Trophoblast cell (in vitro differentiated cells and primary cell): ENCODE results near the gene TMC4.

Source experiments
- DNase-seq, 2 donors: peaks; one replicate each; pipeline ENCODE4 v3.0.0-alpha.2; 2016
- H2AFZ ChIP-seq: 2 replicates; pipeline ENCODE4 v1.6.1; 2013; ENCODE audit warnings: low read length, moderate library complexity, mild to moderate bottlenecking; ENCODE audit not compliant: insufficient read depth, poor library complexity
- H2AK5ac ChIP-seq: 2 replicates; pipeline ENCODE4 v1.6.1; 2013; ENCODE audit warnings: mild to moderate bottlenecking, low read length
- H2BK120ac ChIP-seq: 2 replicates; pipeline ENCODE4 v1.6.1; 2013; ENCODE audit warnings: low read length, mild to moderate bottlenecking, moderate library complexity; ENCODE audit not compliant: insufficient read depth, poor library complexity
- H2BK12ac ChIP-seq: 2 replicates; pipeline ENCODE4 v1.6.1; 2013; ENCODE audit warnings: mild to moderate bottlenecking, low read length, moderate library complexity
- H2BK5ac ChIP-seq: 2 replicates; pipeline ENCODE4 v1.6.1; 2013; ENCODE audit warnings: low read length, low read depth, moderate library complexity, mild to moderate bottlenecking; ENCODE audit not compliant: poor library complexity
- H3K14ac ChIP-seq: 2 replicates; pipeline ENCODE4 v1.6.1; 2013; ENCODE audit warnings: mild to moderate bottlenecking, low read length
- H3K18ac ChIP-seq: 2 replicates; pipeline ENCODE4 v1.6.1; 2013; ENCODE audit warnings: mild to moderate bottlenecking, low read length
- H3K23ac ChIP-seq: 2 replicates; pipeline ENCODE4 v1.6.1; 2013; ENCODE audit warnings: low read length
- H3K27ac ChIP-seq: 2 replicates; pipeline ENCODE4 v1.5.1; 2013; ENCODE audit warnings: low read depth, mild to moderate bottlenecking, inconsistent platforms, low read length, moderate library complexity
- H3K27me3 ChIP-seq: 2 replicates; pipeline ENCODE4 v1.6.1; 2013; ENCODE audit warnings: inconsistent platforms, mild to moderate bottlenecking, low read length, moderate library complexity; ENCODE audit not compliant: insufficient read depth
- H3K36me3 ChIP-seq, 2 experiments: 1 replicate in 1 of 2; 2 replicates in 1 of 2; pipeline ENCODE4 v1.6.1; 2013; ENCODE audit warnings: low read length in 2 of 2, mild to moderate bottlenecking in 2 of 2, moderate library complexity in 1 of 2; ENCODE audit not compliant: insufficient read depth in 2 of 2, control insufficient read depth in 1 of 2
- H3K4ac ChIP-seq: 2 replicates; pipeline ENCODE4 v1.6.1; 2013; ENCODE audit warnings: low read depth, mild to moderate bottlenecking, low read length, moderate library complexity
- H3K4me1 ChIP-seq, 2 experiments: 1 replicate in 1 of 2; 2 replicates in 1 of 2; pipeline ENCODE4 v1.6.1; 2013; ENCODE audit warnings: low read length in 2 of 2, mild to moderate bottlenecking in 2 of 2, moderate library complexity in 1 of 2; ENCODE audit not compliant: insufficient read depth in 2 of 2, control insufficient read depth in 1 of 2
- H3K4me2 ChIP-seq: 2 replicates; pipeline ENCODE4 v1.6.1; 2013; ENCODE audit warnings: inconsistent platforms, mild to moderate bottlenecking, low read length, moderate library complexity
- H3K4me3 ChIP-seq: 2 replicates; pipeline ENCODE4 v1.5.1; 2013; ENCODE audit warnings: mild to moderate bottlenecking, low read depth, low read length, inconsistent platforms
- H3K79me1 ChIP-seq: one replicate; pipeline ENCODE4 v1.6.1; 2013; ENCODE audit warnings: low read length
- H3K79me2 ChIP-seq: 2 replicates; pipeline ENCODE4 v1.6.1; 2013; ENCODE audit warnings: low read length, mild to moderate bottlenecking; ENCODE audit not compliant: control insufficient read depth, insufficient read depth, poor library complexity
- H3K9ac ChIP-seq: 2 replicates; pipeline ENCODE4 v1.6.1; 2013; ENCODE audit warnings: mild to moderate bottlenecking, low read length
- H3K9me3 ChIP-seq: 2 replicates; pipeline ENCODE4 v1.6.1; 2013; ENCODE audit warnings: low read depth, mild to moderate bottlenecking, control low read depth, inconsistent platforms, low read length; ENCODE audit not compliant: insufficient read depth
- H4K12ac ChIP-seq: 2 replicates; pipeline ENCODE4 v1.6.1; 2013; ENCODE audit warnings: low read depth, mild to moderate bottlenecking, low read length, moderate library complexity
- H4K8ac ChIP-seq: 2 replicates; pipeline ENCODE4 v1.6.1; 2013; ENCODE audit warnings: low read depth, mild to moderate bottlenecking, low read length, moderate library complexity
- H4K91ac ChIP-seq: one replicate; pipeline ENCODE4 v1.6.1; 2013; ENCODE audit warnings: low read depth, mild to moderate bottlenecking, low read length, moderate library complexity
- WGBS: extraction: QIAGEN DNeasy Blood & Tissue Kit; methylation state at CpG from one replicate; pipeline ENCODE4 v1.1.7; 2013; ENCODE audit warnings: missing lambda C conversion rate; ENCODE audit not compliant: insufficient read length, insufficient coverage; ENCODE audit errors: extremely low coverage; 5-methylcytosine and 5-hydroxymethylcytosine counted together

Gene TMC4

GRCh38 chr19:54155694-54156093 lies 17.3 kb downstream of the TMC4 start:
- no peak for DNase-seq
- H4K91ac ChIP-seq: no peak overlapping the region
- no peak overlapping the region for H2BK120ac ChIP-seq
- H3K9ac ChIP-seq: no peak overlapping the region
- no CpG with 5 or more reads among the region's 19 CpGs for WGBS
- H3K27ac ChIP-seq: no peak overlapping the region
- no peak overlapping the region for H2AK5ac ChIP-seq
- no peak overlapping the region for H2BK5ac ChIP-seq
- H3K23ac ChIP-seq: no peak overlapping the region
- peaks cover 64 to 68% of the 10 kb centered on the region in 2 experiments for H3K36me3 ChIP-seq
- no peak overlapping the region for H3K14ac ChIP-seq
- peaks cover 1% of the 10 kb centered on the region for H3K9me3 ChIP-seq
- peaks cover 6% of the 10 kb centered on the region for H3K79me1 ChIP-seq
- H4K8ac ChIP-seq: no peak overlapping the region
- H3K79me2 ChIP-seq: peaks cover 5% of the 10 kb centered on the region
- no peak overlapping the region for H3K18ac ChIP-seq
- H3K4me1 ChIP-seq: peaks cover 3 to 14% of the 10 kb centered on the region in 2 experiments
- no peak overlapping the region for H4K12ac ChIP-seq
- no peak overlapping the region for H3K4me2 ChIP-seq
- H2AFZ ChIP-seq: no peak overlapping the region
- no peak overlapping the region for H3K4me3 ChIP-seq
- H3K27me3 ChIP-seq: no peaks in the 10 kb centered on the region
- no peak overlapping the region for H3K4ac ChIP-seq
- H2BK12ac ChIP-seq: no peak overlapping the region

- no peak overlapping the region for H2BK5ac ChIP-seq
- no peak overlapping the region for H2BK120ac ChIP-seq
- no peak overlapping the region for H3K4ac ChIP-seq
- H3K18ac ChIP-seq: no peak overlapping the region
- H3K27me3 ChIP-seq: no peaks in the 10 kb centered on the region
- H3K36me3 ChIP-seq: peaks cover 71 to 76% of the 10 kb centered on the region in 2 experiments
- H3K79me1 ChIP-seq: peaks cover 2% of the 10 kb centered on the region
- no peak overlapping the region for H2BK12ac ChIP-seq
- H2AK5ac ChIP-seq: no peak overlapping the region
- H2AFZ ChIP-seq: no peak overlapping the region
- no peak overlapping the region for H3K9ac ChIP-seq
- no peak overlapping the region for H4K12ac ChIP-seq
- no peak overlapping the region for H3K4me2 ChIP-seq
- DNase-seq: no peak
- no peak overlapping the region for H3K27ac ChIP-seq
- H3K79me2 ChIP-seq: peaks cover 2% of the 10 kb centered on the region
- H3K9me3 ChIP-seq: peaks cover 1% of the 10 kb centered on the region
- no CpG with 5 or more reads among the region's 18 CpGs for WGBS
- no peak overlapping the region for H3K4me3 ChIP-seq
- no peak overlapping the region for H3K23ac ChIP-seq
- H3K14ac ChIP-seq: no peak overlapping the region
- no peak overlapping the region for H4K91ac ChIP-seq
- no peak overlapping the region for H4K8ac ChIP-seq
- peaks cover 0 to 10% of the 10 kb centered on the region in 2 experiments for H3K4me1 ChIP-seq
Measured at GRCh38 chr19:54154603-54155345, 18.2 kb downstream of the TMC4 start.

- no peak overlapping the region for H4K8ac ChIP-seq
- no peak overlapping the region for H4K12ac ChIP-seq
- no peak overlapping the region for H3K14ac ChIP-seq
- no peak overlapping the region for H3K27ac ChIP-seq
- H2BK5ac ChIP-seq: no peak overlapping the region
- H3K23ac ChIP-seq: no peak overlapping the region
- H3K79me2 ChIP-seq: no peaks in the 10 kb centered on the region
- H2AK5ac ChIP-seq: no peak overlapping the region
- no peaks in the 10 kb centered on the region for H3K27me3 ChIP-seq
- H3K36me3 ChIP-seq: peaks cover 81 to 85% of the 10 kb centered on the region in 2 experiments
- H3K9ac ChIP-seq: no peak overlapping the region
- peaks cover 0 to 8% of the 10 kb centered on the region in 2 experiments for H3K4me1 ChIP-seq
- no peak overlapping the region for H2BK12ac ChIP-seq
- H3K4me2 ChIP-seq: no peak overlapping the region
- no peak overlapping the region for H3K4ac ChIP-seq
- no peak overlapping the region for H3K4me3 ChIP-seq
- H2BK120ac ChIP-seq: no peak overlapping the region
- peaks cover 1% of the 10 kb centered on the region for H3K9me3 ChIP-seq
- no peak overlapping the region for H4K91ac ChIP-seq
- H3K18ac ChIP-seq: no peak overlapping the region
- no CpG with 5 or more reads among the region's 10 CpGs for WGBS
- no peak for DNase-seq
- no peaks in the 10 kb centered on the region for H3K79me1 ChIP-seq
- no peak overlapping the region for H2AFZ ChIP-seq
Measured at GRCh38 chr19:54153731-54154326, 19.1 kb downstream of the TMC4 start.

GRCh38 chr19:54152878-54153524 lies 20.0 kb downstream of the TMC4 start:
- H3K4me2 ChIP-seq: no peak overlapping the region
- no peaks in the 10 kb centered on the region for H3K79me2 ChIP-seq
- WGBS: no CpG with 5 or more reads among the region's 25 CpGs
- no peak overlapping the region for H4K12ac ChIP-seq
- no peak overlapping the region for H4K8ac ChIP-seq
- no peak overlapping the region for H2BK120ac ChIP-seq
- no peak overlapping the region for H3K18ac ChIP-seq
- H3K23ac ChIP-seq: no peak overlapping the region
- H3K27ac ChIP-seq: no peak overlapping the region
- no peak overlapping the region for H4K91ac ChIP-seq
- H2BK5ac ChIP-seq: no peak overlapping the region
- no peak overlapping the region for H3K9ac ChIP-seq
- H3K36me3 ChIP-seq: peaks cover 86 to 94% of the 10 kb centered on the region in 2 experiments
- no peak overlapping the region for H2AK5ac ChIP-seq
- H3K9me3 ChIP-seq: peaks cover 1% of the 10 kb centered on the region
- H3K4me3 ChIP-seq: no peak overlapping the region
- H3K4ac ChIP-seq: no peak overlapping the region
- H2AFZ ChIP-seq: no peak overlapping the region
- DNase-seq: no peak
- H3K27me3 ChIP-seq: no peaks in the 10 kb centered on the region
- no peak overlapping the region for H2BK12ac ChIP-seq
- H3K79me1 ChIP-seq: no peaks in the 10 kb centered on the region
- no peak overlapping the region for H3K14ac ChIP-seq
- H3K4me1 ChIP-seq: peaks cover 0 to 2% of the 10 kb centered on the region in 2 experiments
